ENCODE data around the gene PLD5.

Gene PLD5

DNA sequence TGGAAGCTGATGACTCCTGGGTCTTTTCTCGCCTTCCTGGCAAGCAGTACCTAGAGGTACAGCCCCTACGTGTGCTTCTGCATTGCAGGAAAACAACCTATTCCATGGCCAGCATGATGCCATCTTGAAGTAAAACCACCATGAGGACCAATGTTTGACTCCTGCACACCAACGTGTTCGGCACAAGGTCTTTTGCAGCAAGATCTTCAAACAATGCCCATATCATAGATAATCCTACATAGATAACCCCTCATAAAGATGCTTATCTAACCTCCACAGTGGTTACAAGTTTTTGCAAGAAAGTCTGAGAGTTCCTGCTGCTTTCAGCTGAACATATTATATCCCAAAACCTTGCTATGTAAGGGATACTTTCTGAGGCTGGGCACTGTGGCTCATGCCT is 384.5 kb downstream of the PLD5 start:
- Histone ChIP-seq H3K27me3 (ENCODE audit: control insufficient read depth in 1 of 2, insufficient read depth in 1 of 2, low read length in 2 of 2) (no peaks in the 10 kb centered on the region), H3K4me2 (ENCODE audit: low read length, poor library complexity, severe bottlenecking) (no peak overlapping the region), H2AFZ (ENCODE audit: low read depth, low read length) (no peak overlapping the region), H3K18ac (ENCODE audit: low read depth in 1 of 2, low read length in 2 of 2) (no peak overlapping the region), H2BK12ac (ENCODE audit: low read length in 2 of 2) (no peak overlapping the region), H3K79me1 (replicated peaks; ENCODE audit: low read length, poor library complexity, severe bottlenecking) (no peaks in the 10 kb centered on the region), H3K14ac (ENCODE audit: low read length in 2 of 2) (no peak overlapping the region), H3K23ac (ENCODE audit: low read length in 2 of 2) (no peak overlapping the region), H3K36me3 (ENCODE audit: control insufficient read depth in 1 of 2, insufficient read depth in 2 of 2, low read depth in 1 of 2, low read length in 2 of 2) (no peaks in the 10 kb centered on the region), H2BK120ac (ENCODE audit: low read depth, low read length) (no peak overlapping the region), H3K4ac (ENCODE audit: low read depth in 1 of 2, low read length in 2 of 2) (no peak overlapping the region), H3K4me1 (ENCODE audit: control insufficient read depth, insufficient read depth, low read depth, low read length) (peaks cover 2% of the 10 kb centered on the region), H3K4me3 (ENCODE audit: insufficient read depth in 1 of 2, low read depth in 1 of 2, low read length in 2 of 2) (no peak overlapping the region), H3K9ac (ENCODE audit: low read length) (no peak overlapping the region), H3K27ac (ENCODE audit: low read length, poor library complexity, severe bottlenecking) (no peak overlapping the region), H2BK15ac (ENCODE audit: low read depth, poor library complexity, severe bottlenecking) (no peak overlapping the region), H3K9me3 (ENCODE audit: control insufficient read depth, low read length) (no peaks in the 10 kb centered on the region), H4K8ac (ENCODE audit: low read length) (no peak overlapping the region), H2BK5ac (ENCODE audit: low read depth, low read length, poor library complexity, severe bottlenecking) (no peak overlapping the region), H4K91ac (ENCODE audit: low read length) (no peak overlapping the region), H2AK5ac (ENCODE audit: low read length, severe bottlenecking) (no peak overlapping the region)
- no peak for DNase-seq
- WGBS: 45% methylated on average over 4 of the region's 4 CpGs

GRCh38 chr1:242139442-242139841 is 385.1 kb downstream of the PLD5 start:
- H2BK5ac ChIP-seq (ENCODE audit: low read depth, low read length, poor library complexity, severe bottlenecking): no peak overlapping the region
- no peak overlapping the region for H2AK5ac ChIP-seq (ENCODE audit: low read length, severe bottlenecking)
- no peak overlapping the region for H2BK12ac ChIP-seq (ENCODE audit: low read length in 2 of 2)
- DNase-seq: no peak
- H3K4ac ChIP-seq (ENCODE audit: low read depth in 1 of 2, low read length in 2 of 2): no peak overlapping the region
- H3K4me3 ChIP-seq (ENCODE audit: insufficient read depth in 1 of 2, low read depth in 1 of 2, low read length in 2 of 2): no peak overlapping the region
- no peak overlapping the region for H2AFZ ChIP-seq (ENCODE audit: low read depth, low read length)
- H3K27ac ChIP-seq (ENCODE audit: low read length, poor library complexity, severe bottlenecking): no peak overlapping the region
- H3K9ac ChIP-seq (ENCODE audit: low read length): no peak overlapping the region
- H3K23ac ChIP-seq (ENCODE audit: low read length in 2 of 2): no peak overlapping the region
- no peaks in the 10 kb centered on the region for H3K36me3 ChIP-seq (ENCODE audit: control insufficient read depth in 1 of 2, insufficient read depth in 2 of 2, low read depth in 1 of 2, low read length in 2 of 2)
- no peak overlapping the region for H3K18ac ChIP-seq (ENCODE audit: low read depth in 1 of 2, low read length in 2 of 2)
- H3K9me3 ChIP-seq (ENCODE audit: control insufficient read depth, low read length): no peaks in the 10 kb centered on the region
- no peak overlapping the region for H3K14ac ChIP-seq (ENCODE audit: low read length in 2 of 2)
- WGBS: 67% methylated on average over 6 of the region's 6 CpGs
- H3K27me3 ChIP-seq (ENCODE audit: control insufficient read depth in 1 of 2, insufficient read depth in 1 of 2, low read length in 2 of 2): no peaks in the 10 kb centered on the region
- H4K91ac ChIP-seq (ENCODE audit: low read length): no peak overlapping the region
- H2BK15ac ChIP-seq (ENCODE audit: low read depth, poor library complexity, severe bottlenecking): no peak overlapping the region
- H4K8ac ChIP-seq (ENCODE audit: low read length): no peak overlapping the region
- peaks cover 2% of the 10 kb centered on the region for H3K4me1 ChIP-seq (ENCODE audit: control insufficient read depth, insufficient read depth, low read depth, low read length)
- H3K79me1 ChIP-seq (replicated peaks; ENCODE audit: low read length, poor library complexity, severe bottlenecking): no peaks in the 10 kb centered on the region
- no peak overlapping the region for H3K4me2 ChIP-seq (ENCODE audit: low read length, poor library complexity, severe bottlenecking)
- H2BK120ac ChIP-seq (ENCODE audit: low read depth, low read length): no peak overlapping the region

DNA sequence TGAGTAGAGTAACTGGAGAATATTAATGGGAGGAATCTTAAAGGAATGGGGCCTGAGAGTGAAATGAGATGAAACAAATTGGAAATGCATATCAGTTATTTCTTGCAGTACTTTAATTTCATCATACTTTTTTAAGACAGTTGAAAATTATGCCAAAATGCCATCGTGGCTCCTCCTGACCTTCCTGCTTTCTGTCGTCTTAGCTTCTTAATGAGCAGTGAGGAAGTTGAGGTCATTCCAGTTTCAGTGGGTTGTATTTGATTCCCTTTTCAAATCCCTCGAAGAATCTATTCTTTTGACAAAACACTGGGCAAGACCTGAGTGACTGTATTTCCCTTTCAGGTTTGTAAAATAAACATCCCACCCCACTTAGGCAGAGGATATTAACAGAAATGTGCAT is 390.7 kb downstream of the PLD5 start:
- no peak overlapping the region for H3K9ac ChIP-seq (ENCODE audit: low read length)
- no peaks in the 10 kb centered on the region for H3K36me3 ChIP-seq (ENCODE audit: control insufficient read depth in 1 of 2, insufficient read depth in 2 of 2, low read depth in 1 of 2, low read length in 2 of 2)
- no peaks in the 10 kb centered on the region for H3K27me3 ChIP-seq (ENCODE audit: control insufficient read depth in 1 of 2, insufficient read depth in 1 of 2, low read length in 2 of 2)
- no peak overlapping the region for H2BK12ac ChIP-seq (ENCODE audit: low read length in 2 of 2)
- no peak overlapping the region for H3K14ac ChIP-seq (ENCODE audit: low read length in 2 of 2)
- H2BK15ac ChIP-seq (ENCODE audit: low read depth, poor library complexity, severe bottlenecking): no peak overlapping the region
- H3K18ac ChIP-seq (ENCODE audit: low read depth in 1 of 2, low read length in 2 of 2): no peak overlapping the region
- no peak overlapping the region for H4K91ac ChIP-seq (ENCODE audit: low read length)
- H2AFZ ChIP-seq (ENCODE audit: low read depth, low read length): no peak overlapping the region
- H3K79me1 ChIP-seq (replicated peaks; ENCODE audit: low read length, poor library complexity, severe bottlenecking): no peaks in the 10 kb centered on the region
- H2BK5ac ChIP-seq (ENCODE audit: low read depth, low read length, poor library complexity, severe bottlenecking): no peak overlapping the region
- H3K4me1 ChIP-seq (ENCODE audit: control insufficient read depth, insufficient read depth, low read depth, low read length): no peaks in the 10 kb centered on the region
- no peak overlapping the region for H3K4ac ChIP-seq (ENCODE audit: low read depth in 1 of 2, low read length in 2 of 2)
- DNase-seq: no peak
- H4K8ac ChIP-seq (ENCODE audit: low read length): no peak overlapping the region
- 31% methylated on average over 2 of the region's 3 CpGs for WGBS
- H3K4me2 ChIP-seq (ENCODE audit: low read length, poor library complexity, severe bottlenecking): no peak overlapping the region
- no peak overlapping the region for H3K23ac ChIP-seq (ENCODE audit: low read length in 2 of 2)
- H3K9me3 ChIP-seq (ENCODE audit: control insufficient read depth, low read length): no peaks in the 10 kb centered on the region
- H3K4me3 ChIP-seq (ENCODE audit: insufficient read depth in 1 of 2, low read depth in 1 of 2, low read length in 2 of 2): no peak overlapping the region
- H2AK5ac ChIP-seq (ENCODE audit: low read length, severe bottlenecking): no peak overlapping the region
- no peak overlapping the region for H3K27ac ChIP-seq (ENCODE audit: low read length, poor library complexity, severe bottlenecking)
- no peak overlapping the region for H2BK120ac ChIP-seq (ENCODE audit: low read depth, low read length)

DNA sequence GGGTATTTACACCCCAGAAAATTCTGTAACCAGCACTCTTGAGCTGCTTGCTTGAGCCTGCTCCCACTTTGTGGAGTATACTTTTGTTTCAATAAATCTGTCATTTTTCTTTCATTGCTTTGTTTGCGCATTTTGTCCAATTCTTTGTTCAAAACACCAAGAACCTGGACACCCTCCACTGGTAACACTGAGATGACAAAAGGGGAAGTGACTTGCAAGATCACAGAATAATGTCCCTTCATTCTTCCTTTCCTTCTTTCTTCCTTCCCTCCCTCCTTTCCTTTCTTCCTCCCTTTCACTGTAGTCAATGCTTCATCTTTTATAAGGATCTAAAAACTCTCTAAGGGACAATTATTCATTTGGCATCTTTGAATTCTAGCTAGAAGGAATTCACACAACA is 391.1 kb downstream of the PLD5 start:
- DNase-seq: no peak
- H2BK12ac ChIP-seq (ENCODE audit: low read length in 2 of 2): no peak overlapping the region
- H4K91ac ChIP-seq (ENCODE audit: low read length): no peak overlapping the region
- H2BK120ac ChIP-seq (ENCODE audit: low read depth, low read length): no peak overlapping the region
- no peak overlapping the region for H2BK5ac ChIP-seq (ENCODE audit: low read depth, low read length, poor library complexity, severe bottlenecking)
- no peak overlapping the region for H3K4me3 ChIP-seq (ENCODE audit: insufficient read depth in 1 of 2, low read depth in 1 of 2, low read length in 2 of 2)
- no peak overlapping the region for H4K8ac ChIP-seq (ENCODE audit: low read length)
- no peak overlapping the region for H2BK15ac ChIP-seq (ENCODE audit: low read depth, poor library complexity, severe bottlenecking)
- H3K9me3 ChIP-seq (ENCODE audit: control insufficient read depth, low read length): no peaks in the 10 kb centered on the region
- no peak overlapping the region for H3K27ac ChIP-seq (ENCODE audit: low read length, poor library complexity, severe bottlenecking)
- no peaks in the 10 kb centered on the region for H3K27me3 ChIP-seq (ENCODE audit: control insufficient read depth in 1 of 2, insufficient read depth in 1 of 2, low read length in 2 of 2)
- H3K14ac ChIP-seq (ENCODE audit: low read length in 2 of 2): no peak overlapping the region
- H3K4ac ChIP-seq (ENCODE audit: low read depth in 1 of 2, low read length in 2 of 2): no peak overlapping the region
- no peak overlapping the region for H2AK5ac ChIP-seq (ENCODE audit: low read length, severe bottlenecking)
- no peak overlapping the region for H3K23ac ChIP-seq (ENCODE audit: low read length in 2 of 2)
- H3K4me2 ChIP-seq (ENCODE audit: low read length, poor library complexity, severe bottlenecking): no peak overlapping the region
- no peaks in the 10 kb centered on the region for H3K79me1 ChIP-seq (replicated peaks; ENCODE audit: low read length, poor library complexity, severe bottlenecking)
- WGBS: 86% methylated on average over 1 of the region's 1 CpG
- no peak overlapping the region for H3K9ac ChIP-seq (ENCODE audit: low read length)
- H2AFZ ChIP-seq (ENCODE audit: low read depth, low read length): no peak overlapping the region
- no peak overlapping the region for H3K18ac ChIP-seq (ENCODE audit: low read depth in 1 of 2, low read length in 2 of 2)
- H3K4me1 ChIP-seq (ENCODE audit: control insufficient read depth, insufficient read depth, low read depth, low read length): no peaks in the 10 kb centered on the region
- H3K36me3 ChIP-seq (ENCODE audit: control insufficient read depth in 1 of 2, insufficient read depth in 2 of 2, low read depth in 1 of 2, low read length in 2 of 2): no peaks in the 10 kb centered on the region

All from mesenchymal stem cell (in vitro differentiated cells and primary cell).